Measurements from ENCODE around the gene CUBN. TPM values are rescaled to one million over a fixed set of nuclear protein-coding genes. Genes with fewer than 3 reads are reported as not detected.

Gene CUBN
- total RNA-seq, 1 donor from 2014 or later = 2.7 TPM

- no peak overlapping the region for H3K27ac ChIP-seq (ENCODE audit: low read depth, low read length)
- H3K27me3 ChIP-seq (ENCODE audit: insufficient read depth, low read length) = no peaks in the 10 kb centered on the region
- Mint-ChIP-seq H3K9me3 (ENCODE audit: unreplicated experiment) (peaks cover 5% of the 10 kb centered on the region), H3K27ac (ENCODE audit: unreplicated experiment) (no peak overlapping the region), H3K4me1 (ENCODE audit: low read depth, unreplicated experiment) (peaks cover 5% of the 10 kb centered on the region), H3K27me3 (ENCODE audit: low read depth, unreplicated experiment) (no peaks in the 10 kb centered on the region), H3K4me3 (ENCODE audit: unreplicated experiment) (no peak overlapping the region), H3K36me3 (ENCODE audit: low read depth, unreplicated experiment) (no peaks in the 10 kb centered on the region)
- H2AFZ ChIP-seq (ENCODE audit: low read depth, low read length) = no peak overlapping the region
- no peak overlapping the region for H3K9ac ChIP-seq (ENCODE audit: low read length)
- H3K4me2 ChIP-seq (ENCODE audit: low read length) = no peak overlapping the region
- H3K9me3 ChIP-seq (ENCODE audit: insufficient read depth, low read depth, low read length) = no peaks in the 10 kb centered on the region
- no peak for DNase-seq (ENCODE audit: low read depth)
- TF ChIP-seq EZH2 (IDR thresholded peaks at IDR 0.05; ENCODE audit: insufficient read depth, low read length) = no peak
- TF ChIP-seq CTCF (IDR thresholded peaks at IDR 0.05; ENCODE audit: insufficient read depth, low read depth, low read length) = no peak
- H3K4me3 ChIP-seq (ENCODE audit: insufficient read depth, low read depth, low read length) = no peak overlapping the region
- no peaks in the 10 kb centered on the region for H3K79me2 ChIP-seq (ENCODE audit: insufficient read depth, low read length)
- H4K20me1 ChIP-seq (ENCODE audit: insufficient read depth, low read length) = no peaks in the 10 kb centered on the region
- FAIRE-seq = no peak
- peaks cover 4% of the 10 kb centered on the region for H3K4me1 ChIP-seq (ENCODE audit: insufficient read depth, low read length)
- no peaks in the 10 kb centered on the region for H3K36me3 ChIP-seq (ENCODE audit: insufficient read depth, low read length)
Measured at GRCh38 chr10:17166699-17167098, 37.1 kb upstream of the CUBN start.

- H3K4me2 ChIP-seq (ENCODE audit: low read length) = no peak overlapping the region
- DNase-seq (ENCODE audit: low read depth) (no peak), FAIRE-seq (no peak)
- H3K4me3 ChIP-seq (ENCODE audit: insufficient read depth, low read depth, low read length) = no peak overlapping the region
- no peaks in the 10 kb centered on the region for H3K36me3 ChIP-seq (ENCODE audit: insufficient read depth, low read length)
- H3K27me3 ChIP-seq (ENCODE audit: insufficient read depth, low read length) = no peaks in the 10 kb centered on the region
- no peaks in the 10 kb centered on the region for H3K79me2 ChIP-seq (ENCODE audit: insufficient read depth, low read length)
- no peaks in the 10 kb centered on the region for H4K20me1 ChIP-seq (ENCODE audit: insufficient read depth, low read length)
- no peak overlapping the region for H3K9ac ChIP-seq (ENCODE audit: low read length)
- H2AFZ ChIP-seq (ENCODE audit: low read depth, low read length) = no peak overlapping the region
- H3K9me3 ChIP-seq (ENCODE audit: insufficient read depth, low read depth, low read length) = no peaks in the 10 kb centered on the region
- peaks cover 8% of the 10 kb centered on the region for H3K4me1 Mint-ChIP-seq (ENCODE audit: low read depth, unreplicated experiment)
- peaks cover 5% of the 10 kb centered on the region for H3K9me3 Mint-ChIP-seq (ENCODE audit: unreplicated experiment)
- no peak overlapping the region for H3K27ac ChIP-seq (ENCODE audit: low read depth, low read length)
- H3K4me3 Mint-ChIP-seq (ENCODE audit: unreplicated experiment) = no peak overlapping the region
- no peaks in the 10 kb centered on the region for H3K4me1 ChIP-seq (ENCODE audit: insufficient read depth, low read length)
- no peaks in the 10 kb centered on the region for H3K27me3 Mint-ChIP-seq (ENCODE audit: low read depth, unreplicated experiment)
- H3K27ac Mint-ChIP-seq (ENCODE audit: unreplicated experiment) = no peak overlapping the region
- TF ChIP-seq CTCF (IDR thresholded peaks at IDR 0.05; ENCODE audit: insufficient read depth, low read depth, low read length) = no peak
- no peak for TF ChIP-seq EZH2 (IDR thresholded peaks at IDR 0.05; ENCODE audit: insufficient read depth, low read length)
- no peaks in the 10 kb centered on the region for H3K36me3 Mint-ChIP-seq (ENCODE audit: low read depth, unreplicated experiment)
Measured at GRCh38 chr10:17162828-17163227, 33.2 kb upstream of the CUBN start.

- no peak overlapping the region for H3K4me3 ChIP-seq (ENCODE audit: insufficient read depth, low read depth, low read length)
- Mint-ChIP-seq H3K27ac (ENCODE audit: unreplicated experiment) (no peak overlapping the region), H3K9me3 (ENCODE audit: unreplicated experiment) (peaks cover 5% of the 10 kb centered on the region), H3K36me3 (ENCODE audit: low read depth, unreplicated experiment) (no peaks in the 10 kb centered on the region), H3K4me3 (ENCODE audit: unreplicated experiment) (no peak overlapping the region), H3K27me3 (ENCODE audit: low read depth, unreplicated experiment) (no peaks in the 10 kb centered on the region), H3K4me1 (ENCODE audit: low read depth, unreplicated experiment) (peaks cover 8% of the 10 kb centered on the region)
- H3K27ac ChIP-seq (ENCODE audit: low read depth, low read length) = no peak overlapping the region
- no peaks in the 10 kb centered on the region for H3K79me2 ChIP-seq (ENCODE audit: insufficient read depth, low read length)
- H3K4me2 ChIP-seq (ENCODE audit: low read length) = no peak overlapping the region
- H3K4me1 ChIP-seq (ENCODE audit: insufficient read depth, low read length) = no peaks in the 10 kb centered on the region
- no peak for FAIRE-seq
- no peaks in the 10 kb centered on the region for H3K36me3 ChIP-seq (ENCODE audit: insufficient read depth, low read length)
- no peak overlapping the region for H3K9ac ChIP-seq (ENCODE audit: low read length)
- no peak for TF ChIP-seq EZH2 (IDR thresholded peaks at IDR 0.05; ENCODE audit: insufficient read depth, low read length)
- TF ChIP-seq CTCF (IDR thresholded peaks at IDR 0.05; ENCODE audit: insufficient read depth, low read depth, low read length) = no peak
- H4K20me1 ChIP-seq (ENCODE audit: insufficient read depth, low read length) = no peaks in the 10 kb centered on the region
- no peak for DNase-seq (ENCODE audit: low read depth)
- no peak overlapping the region for H2AFZ ChIP-seq (ENCODE audit: low read depth, low read length)
- no peaks in the 10 kb centered on the region for H3K9me3 ChIP-seq (ENCODE audit: insufficient read depth, low read depth, low read length)
- H3K27me3 ChIP-seq (ENCODE audit: insufficient read depth, low read length) = no peaks in the 10 kb centered on the region
Measured at GRCh38 chr10:17161775-17162174, 32.2 kb upstream of the CUBN start.

Data from astrocyte (in vitro differentiated cells and primary cell).